Tibial artery (tissue), 4 donors: Measurements from ENCODE around the gene AP2A2.

Experiments
- DNase-seq, 2 donors: peaks; one replicate each; pipeline ENCODE4 v3.0.0-alpha.2; 2019
- H3K27ac ChIP-seq, 2 donors: fragments of 200-600 bp; sonication (generic) in 1 of 2; 1 replicate in 1 of 2; 2 replicates in 1 of 2; pipeline ENCODE4 v1.5.1; 2018 to 2019; ENCODE audit warnings: mild to moderate bottlenecking in 1 of 2
- H3K27me3 ChIP-seq, 2 donors: fragments of 200-600 bp; sonication (generic) in 1 of 2; one replicate each; pipeline versions ENCODE4 v1.5.1 to v1.6.0; 2016 to 2019
- H3K36me3 ChIP-seq, 3 donors: fragments of 200-600 bp; sonication (generic) in 2 of 3; one replicate each; pipeline ENCODE4 v1.5.1; 2016 to 2019; ENCODE audit warnings: mild to moderate bottlenecking in 2 of 3
- H3K4me1 ChIP-seq, 4 donors: fragments of 200-600 bp; sonication (generic) in 2 of 4; 1 replicate in 3 of 4; 2 replicates in 1 of 4; pipeline ENCODE4 v1.5.1; 2016 to 2019
- H3K4me3 ChIP-seq, 2 donors: fragments of 200-600 bp; sonication (generic) in 1 of 2; 1 replicate in 1 of 2; 2 replicates in 1 of 2; pipeline ENCODE4 v1.5.1; 2018 to 2019; ENCODE audit warnings: mild to moderate bottlenecking in 2 of 2
- H3K9me3 ChIP-seq, 3 donors: fragments of 200-600 bp; sonication (generic) in 1 of 3; one replicate each; pipeline ENCODE4 v1.5.1; 2016 to 2019
- intact Hi-C: fragments of 100-400 bp; cut with DNase I; formaldehyde crosslinking; loops from one replicate; pipeline ENCODE4 v1.15.0; 2023; ENCODE audit warnings: low total_unique reads
- TF ChIP-seq, protein P1 (sequence below), 2 experiments: fragments of 200-600 bp in 1 of 2; fragments of 450-650 bp in 1 of 2; IDR thresholded peaks; one replicate each; pipeline ENCODE4 v1.5.1; 2017 to 2019; ENCODE audit warnings: antibody characterized with exemption in 2 of 2, mild to moderate bottlenecking in 1 of 2, moderate library complexity in 1 of 2

The AP2A2 gene

DNA sequence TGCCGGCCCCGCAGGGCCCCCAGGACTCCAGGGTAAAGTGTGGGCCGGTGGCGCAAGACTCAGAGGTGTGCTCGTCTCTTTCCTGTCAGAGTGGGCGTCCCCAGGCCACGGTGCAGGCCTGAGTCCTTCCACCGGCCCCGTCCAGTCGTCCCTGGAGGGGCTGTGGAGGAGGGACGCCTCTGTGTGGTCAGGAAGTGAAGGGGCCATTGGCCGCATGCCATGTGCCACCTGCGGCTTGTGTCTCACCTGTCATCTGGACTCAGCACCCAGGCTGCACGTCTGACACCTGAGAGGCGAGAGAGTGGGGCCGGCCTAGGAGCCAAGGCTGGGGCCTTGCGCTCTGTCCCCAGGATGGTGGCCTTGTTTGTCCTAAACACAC is 85.6 kb downstream of the AP2A2 start:
- H3K27ac ChIP-seq, result no peak overlapping the region
- TF ChIP-seq, protein P1, sequence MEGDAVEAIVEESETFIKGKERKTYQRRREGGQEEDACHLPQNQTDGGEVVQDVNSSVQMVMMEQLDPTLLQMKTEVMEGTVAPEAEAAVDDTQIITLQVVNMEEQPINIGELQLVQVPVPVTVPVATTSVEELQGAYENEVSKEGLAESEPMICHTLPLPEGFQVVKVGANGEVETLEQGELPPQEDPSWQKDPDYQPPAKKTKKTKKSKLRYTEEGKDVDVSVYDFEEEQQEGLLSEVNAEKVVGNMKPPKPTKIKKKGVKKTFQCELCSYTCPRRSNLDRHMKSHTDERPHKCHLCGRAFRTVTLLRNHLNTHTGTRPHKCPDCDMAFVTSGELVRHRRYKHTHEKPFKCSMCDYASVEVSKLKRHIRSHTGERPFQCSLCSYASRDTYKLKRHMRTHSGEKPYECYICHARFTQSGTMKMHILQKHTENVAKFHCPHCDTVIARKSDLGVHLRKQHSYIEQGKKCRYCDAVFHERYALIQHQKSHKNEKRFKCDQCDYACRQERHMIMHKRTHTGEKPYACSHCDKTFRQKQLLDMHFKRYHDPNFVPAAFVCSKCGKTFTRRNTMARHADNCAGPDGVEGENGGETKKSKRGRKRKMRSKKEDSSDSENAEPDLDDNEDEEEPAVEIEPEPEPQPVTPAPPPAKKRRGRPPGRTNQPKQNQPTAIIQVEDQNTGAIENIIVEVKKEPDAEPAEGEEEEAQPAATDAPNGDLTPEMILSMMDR (IDR thresholded peaks at IDR 0.05), result no peak
- DNase-seq, result no peak
- intact Hi-C loops, result no loop called here
- H3K27me3 ChIP-seq, result no peaks in the 10 kb centered on the region
- H3K36me3 ChIP-seq, result peaks cover 33 to 80% (median 65%) of the 10 kb centered on the region in 3 donors
- no peaks in the 10 kb centered on the region for H3K9me3 ChIP-seq
- no peaks in the 10 kb centered on the region for H3K4me1 ChIP-seq
- H3K4me3 ChIP-seq, result no peak overlapping the region

DNA sequence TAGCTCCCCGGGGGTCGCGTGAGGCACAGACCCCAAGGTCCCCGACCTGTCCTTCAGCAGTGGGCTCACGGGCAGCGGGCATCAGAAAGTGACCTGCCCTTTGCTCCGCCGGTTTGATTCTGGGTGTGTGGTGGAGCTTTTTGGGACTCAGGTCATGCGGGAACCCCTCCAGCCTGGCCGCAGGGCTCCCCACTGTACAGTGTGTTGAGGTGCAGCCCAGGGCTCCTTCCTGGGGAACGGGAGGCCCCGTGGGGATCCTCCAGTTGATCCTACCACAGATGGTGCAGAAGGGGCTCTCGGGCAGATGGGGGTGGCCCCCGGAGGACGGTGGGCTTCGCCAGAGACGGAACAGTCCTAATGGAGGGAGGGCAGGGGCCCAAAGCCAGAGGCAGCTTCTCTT is 86.6 kb downstream of the AP2A2 start:
- TF ChIP-seq, protein P1 (IDR thresholded peaks at IDR 0.05), result no peak
- peaks cover 33 to 70% (median 61%) of the 10 kb centered on the region in 3 donors for H3K36me3 ChIP-seq
- no peaks in the 10 kb centered on the region for H3K9me3 ChIP-seq
- no peaks in the 10 kb centered on the region for H3K4me1 ChIP-seq
- H3K4me3 ChIP-seq, result no peak overlapping the region
- no peaks in the 10 kb centered on the region for H3K27me3 ChIP-seq
- no peak for DNase-seq
- intact Hi-C loops, result no loop called here
- H3K27ac ChIP-seq, result no peak overlapping the region

DNA sequence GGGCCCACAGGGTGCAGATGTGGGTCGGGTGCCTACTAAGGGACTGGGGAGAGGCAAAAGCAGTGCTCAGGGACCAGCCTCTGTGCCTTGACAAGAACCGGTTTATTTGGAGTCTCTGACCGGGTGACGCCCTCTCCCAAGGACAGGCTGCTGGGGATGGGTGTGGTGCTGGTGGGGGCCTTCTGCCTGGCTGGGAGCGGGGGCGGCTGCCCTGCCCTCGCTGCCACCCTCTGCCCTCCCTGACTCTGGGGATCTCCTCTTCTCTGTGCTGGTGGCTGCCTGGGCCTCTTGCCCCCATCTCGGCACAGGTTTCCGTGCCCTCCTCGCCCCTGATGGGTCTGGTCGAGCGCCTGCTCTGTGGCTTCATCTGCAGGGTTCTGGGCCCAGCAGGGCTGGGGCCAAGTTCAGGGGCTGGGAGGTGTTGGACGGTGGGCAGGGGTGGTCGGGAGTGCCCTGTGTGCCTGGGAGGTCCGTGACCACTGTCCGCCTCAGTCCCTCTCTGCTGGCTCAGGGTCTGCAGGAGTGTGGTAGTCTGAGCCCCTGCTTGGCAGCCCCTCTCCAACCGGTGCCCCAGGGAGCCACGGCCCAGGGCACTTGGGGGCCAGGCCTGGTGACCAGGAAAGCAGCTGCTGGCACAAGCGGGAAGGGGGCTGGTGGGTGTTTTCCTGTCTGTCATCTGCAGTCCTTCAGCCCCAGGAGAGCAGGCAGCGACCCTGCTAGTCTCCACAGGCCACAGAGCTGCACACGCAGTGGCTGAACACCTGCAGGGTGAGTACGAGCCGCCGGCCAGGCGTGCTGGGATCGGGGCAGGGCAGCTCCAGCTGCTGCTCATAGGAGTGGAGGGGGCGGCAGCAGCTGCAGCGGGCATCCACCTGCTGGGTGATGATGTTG is 87.3 kb downstream of the AP2A2 start:
- Histone ChIP-seq H3K36me3 (peaks cover 33 to 63% (median 54%) of the 10 kb centered on the region in 3 donors), H3K4me3 (no peak overlapping the region), H3K27me3 (no peaks in the 10 kb centered on the region), H3K27ac (no peak overlapping the region), H3K9me3 (no peaks in the 10 kb centered on the region), H3K4me1 (no peaks in the 10 kb centered on the region)
- TF ChIP-seq, protein P1 (IDR thresholded peaks at IDR 0.05), result no peak
- intact Hi-C loops, result no loop called here
- DNase-seq, result no peak

DNA sequence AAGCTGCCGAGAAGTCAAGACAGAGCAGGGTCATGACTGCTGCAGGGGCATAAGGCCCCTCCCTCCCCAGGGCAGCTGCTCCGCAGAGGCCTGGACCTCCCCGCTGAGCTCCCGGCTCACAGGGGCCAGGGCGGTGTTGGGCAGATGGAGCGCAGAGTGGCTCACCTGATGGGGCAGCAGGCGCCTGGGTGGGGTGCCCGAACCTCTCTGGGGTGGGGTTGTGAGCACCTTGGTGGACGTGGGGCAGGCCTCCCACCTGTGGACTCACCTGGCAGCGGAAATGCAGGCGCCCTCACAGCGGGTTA is 87.9 kb downstream of the AP2A2 start:
- intact Hi-C loops, result no loop called here
- no peaks in the 10 kb centered on the region for H3K4me1 ChIP-seq
- H3K36me3 ChIP-seq, result peaks cover 33 to 57% (median 49%) of the 10 kb centered on the region in 3 donors

DNA sequence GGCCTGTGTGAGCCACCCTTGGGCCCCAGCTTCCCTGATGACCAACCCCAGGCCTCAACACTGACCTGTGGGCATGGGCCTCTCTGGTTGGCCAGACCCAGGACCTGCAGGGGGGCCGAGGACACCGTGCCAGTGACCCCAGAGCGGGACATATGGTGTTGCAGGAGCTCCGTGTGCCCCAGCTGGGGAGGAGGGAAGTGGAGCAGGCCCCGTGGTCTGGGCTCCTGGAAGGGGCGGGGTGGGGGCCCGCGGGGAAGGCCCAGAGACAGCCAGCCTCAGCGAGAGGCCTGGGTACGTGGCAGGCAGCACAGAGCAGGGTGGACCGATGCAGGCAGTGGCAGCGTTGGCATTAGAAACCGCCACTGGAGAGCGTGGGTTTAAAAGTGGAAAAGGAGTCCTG is 88.6 kb downstream of the AP2A2 start:
- H3K27me3 ChIP-seq, result no peaks in the 10 kb centered on the region
- H3K9me3 ChIP-seq, result no peaks in the 10 kb centered on the region
- TF ChIP-seq, protein P1 (IDR thresholded peaks at IDR 0.05), result no peak
- H3K27ac ChIP-seq, result no peak overlapping the region
- H3K4me3 ChIP-seq, result no peak overlapping the region
- H3K36me3 ChIP-seq, result peaks cover 28 to 50% (median 44%) of the 10 kb centered on the region in 3 donors
- no peak for DNase-seq
- H3K4me1 ChIP-seq, result no peaks in the 10 kb centered on the region
- intact Hi-C loops, result no loop called here

More for the DNA sequence above, 87.9 kb downstream of the AP2A2 start:
- Histone ChIP-seq H3K27me3 (no peaks in the 10 kb centered on the region), H3K9me3 (no peaks in the 10 kb centered on the region), H3K27ac (no peak overlapping the region), H3K4me3 (no peak overlapping the region)
- TF ChIP-seq, protein P1 (IDR thresholded peaks at IDR 0.05), result no peak
- DNase-seq, result no peak
